ENCODE results near the gene PWWP2A.
A peak's percentile ranks its signal among the peaks of the same experiment; 100 is the strongest.

PWWP2A gene

GRCh38 chr5:160133918-160134304 is 14.7 kb upstream of the PWWP2A start:
- DNase-seq: no peak
- intact Hi-C loops (cut with DNase I): no loop called here

GRCh38 chr5:160133071-160133917 is 14.0 kb upstream of the PWWP2A start:
- intact Hi-C loops (cut with DNase I): no loop called here
- DNase-seq: peak in 37 of 42 donors; percentile 9 to 62 (median 32)

- DNase-seq: no peak
- intact Hi-C loops (cut with DNase I): no loop called here
These were observed 10.6 kb upstream of the PWWP2A start for GRCh38 chr5:160129841-160130240.

GRCh38 chr5:160128632-160129031 is 9.4 kb upstream of the PWWP2A start:
- intact Hi-C loops (cut with DNase I): no loop called here
- DNase-seq: no peak

GRCh38 chr5:160119905-160120266 is 636 bp upstream of the PWWP2A start:
- intact Hi-C loops (cut with DNase I): loop anchor here (2.0 to 10.0 kb wide), 2 partner anchors 45 to 275 kb away; no protein-coding TSS in a partner anchor

GRCh38 chr5:160118349-160119141 is 705 bp downstream of the PWWP2A start:
- intact Hi-C loops (cut with DNase I): loop anchor here (2.0 to 10.0 kb wide), 2 partner anchors 46 to 276 kb away; no protein-coding TSS in a partner anchor
- peak; percentile 15 to 80 (median 58) for DNase-seq

More at GRCh38 chr5:160119905-160120266, 636 bp upstream of the PWWP2A start:
- DNase-seq: no peak

- DNase-seq: no peak
- intact Hi-C loops (cut with DNase I): loop anchor here (10.0 kb wide), 1 partner anchor 278 kb away; no protein-coding TSS in a partner anchor
These were observed 2.3 kb downstream of the PWWP2A start for GRCh38 chr5:160116991-160117390.

- peak in 9 of 42 donors; percentile 13 to 59 (median 33) for DNase-seq
- intact Hi-C loops (cut with DNase I): no loop called here
These were observed 11.1 kb downstream of the PWWP2A start for GRCh38 chr5:160108124-160108523.

- intact Hi-C loops (cut with DNase I): no loop called here
- DNase-seq: no peak
These were observed 13.4 kb downstream of the PWWP2A start for GRCh38 chr5:160105686-160106360.

GRCh38 chr5:160097991-160098390 is 21.3 kb downstream of the PWWP2A start:
- intact Hi-C loops (cut with DNase I): no loop called here
- no peak for DNase-seq

- intact Hi-C loops (cut with DNase I): no loop called here
- no peak for DNase-seq
These were observed 23.1 kb downstream of the PWWP2A start for GRCh38 chr5:160096178-160096577.

- intact Hi-C loops (cut with DNase I): no loop called here
- DNase-seq: no peak
These were observed 26.1 kb downstream of the PWWP2A start for GRCh38 chr5:160092960-160093707.

- intact Hi-C loops (cut with DNase I): no loop called here
- DNase-seq: no peak
These were observed 26.7 kb downstream of the PWWP2A start for GRCh38 chr5:160092514-160092913.

GRCh38 chr5:160090059-160090458 is 29.2 kb downstream of the PWWP2A start:
- DNase-seq: no peak
- intact Hi-C loops (cut with DNase I): no loop called here

- DNase-seq: no peak
- intact Hi-C loops (cut with DNase I): no loop called here
These were observed 29.7 kb downstream of the PWWP2A start for GRCh38 chr5:160089531-160089930.

GRCh38 chr5:160088805-160089204 is 30.4 kb downstream of the PWWP2A start:
- intact Hi-C loops (cut with DNase I): no loop called here

GRCh38 chr5:160087199-160087598 is 32.1 kb downstream of the PWWP2A start:
- no peak for DNase-seq
- intact Hi-C loops (cut with DNase I): no loop called here

More at GRCh38 chr5:160088805-160089204, 30.4 kb downstream of the PWWP2A start:
- DNase-seq: no peak

GRCh38 chr5:160084144-160084543 is 35.1 kb downstream of the PWWP2A start:
- intact Hi-C loops (cut with DNase I): no loop called here

GRCh38 chr5:160083501-160083900 is 35.7 kb downstream of the PWWP2A start:
- intact Hi-C loops (cut with DNase I): no loop called here
- no peak for DNase-seq

More at GRCh38 chr5:160084144-160084543, 35.1 kb downstream of the PWWP2A start:
- DNase-seq: no peak
